Hematopoietic multipotent progenitor cell (in vitro differentiated cells): ENCODE measurements around the gene ATP6V0B. TPM values are rescaled to one million over a fixed set of nuclear protein-coding genes. Genes with fewer than 3 reads are reported as not detected.
A peak's percentile ranks its signal among the peaks of the same experiment; 100 is the strongest.

Experiments used
- DNase-seq, 3 donors: peaks; one replicate each; pipeline ENCODE4 v3.0.0-alpha.2; 2011 to 2015; ENCODE audit warnings: low read depth in 2 of 3, low spot score in 2 of 3
- total RNA-seq: library from RNA; depleted of rRNA; stranded (reverse); fragments of >200 nt; gene quantifications from one replicate; pipeline ENCODE4 v1.2.3, GENCODE V29; 2012

The ATP6V0B gene
- total RNA-seq, 1 donor, result 131 TPM

DNA sequence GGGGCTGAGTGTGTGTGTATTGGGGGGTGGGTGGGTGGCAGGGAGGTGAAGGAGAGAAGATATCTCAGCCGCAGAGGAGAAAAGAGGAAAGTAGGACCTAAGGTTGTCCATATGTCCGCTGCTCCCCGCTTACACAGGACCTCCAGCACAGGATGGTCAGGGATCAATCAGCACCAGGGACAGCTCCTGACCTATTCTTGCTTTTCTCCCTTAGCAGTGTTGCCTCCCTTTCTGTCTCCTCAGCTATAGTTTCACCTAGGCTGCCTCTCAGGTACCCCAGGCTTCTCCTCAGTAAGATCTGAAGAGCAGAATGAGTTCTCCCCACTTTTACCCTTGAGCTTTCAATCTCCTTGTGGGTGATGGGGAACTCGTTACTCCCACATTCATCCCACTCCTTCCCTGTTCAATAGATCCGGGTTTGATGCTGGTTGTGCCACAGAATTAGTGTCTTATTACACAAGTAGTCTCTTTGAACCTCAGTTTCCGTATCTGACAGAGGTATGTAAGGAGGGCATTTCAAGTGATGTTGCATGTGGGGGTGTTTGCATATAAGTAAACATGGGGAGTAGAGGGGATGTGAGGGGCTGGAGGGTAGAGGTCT lies 6.3 kb upstream of the ATP6V0B start:
- DNase-seq, result peak in 1 of 3 donors; percentile 46

DNA sequence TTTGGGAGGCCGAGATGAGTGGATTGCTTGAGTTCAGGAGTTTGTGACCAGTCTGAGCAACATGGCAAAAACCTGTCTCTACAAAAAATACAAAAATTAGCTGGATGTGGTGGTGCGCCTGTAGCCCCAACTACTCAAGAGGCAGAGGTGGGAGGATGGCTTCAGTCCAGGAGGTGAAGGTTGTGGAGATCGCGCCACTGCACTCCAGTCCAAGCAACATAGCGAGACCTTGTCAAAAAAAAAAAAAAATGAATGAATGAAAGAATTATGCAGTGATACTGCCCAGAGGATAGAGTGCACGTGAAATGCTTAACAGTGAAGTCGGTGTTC lies 5.4 kb upstream of the ATP6V0B start:
- no peak for DNase-seq

DNA sequence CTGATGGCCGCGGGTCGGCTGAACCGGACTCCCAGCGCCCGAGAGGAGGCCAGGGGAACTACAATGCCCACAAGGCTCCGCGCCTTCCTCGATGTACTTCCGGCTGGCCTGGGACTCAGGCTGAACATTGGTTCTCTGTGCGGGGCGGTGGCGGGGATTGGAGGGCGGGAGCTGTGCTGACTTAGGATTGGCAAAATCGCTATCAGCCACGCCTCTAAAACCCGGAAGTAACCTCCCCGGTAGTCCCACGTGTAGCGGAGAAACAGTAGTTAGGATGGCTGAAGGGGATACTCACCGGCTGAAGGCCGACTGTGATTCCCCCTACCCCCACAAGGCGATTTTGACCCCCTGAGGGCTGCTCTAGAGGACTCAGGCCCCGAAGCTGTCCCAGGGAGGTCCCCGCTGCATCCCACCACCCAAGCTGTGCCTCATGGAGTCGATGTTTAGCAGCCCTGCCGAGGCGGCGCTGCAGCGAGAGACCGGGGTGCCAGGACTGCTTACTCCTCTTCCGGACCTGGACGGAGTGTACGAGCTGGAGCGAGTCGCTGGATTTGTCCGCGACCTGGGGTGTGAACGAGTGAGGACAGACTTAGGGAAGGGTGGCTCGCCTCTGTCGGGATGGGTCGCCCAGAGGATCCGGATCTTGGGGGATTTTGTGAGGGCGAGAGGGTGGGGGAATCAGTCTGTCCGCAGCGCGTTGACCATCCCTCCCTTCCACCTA lies 4.9 kb upstream of the ATP6V0B start, which contains the start of gene DPH2:
DPH2 (plus strand) TSS at position 265 of the 721 bp plus-strand sequence; CDS start at position 431, 166 bp downstream.
- DNase-seq, result peak; percentile 76 to 98 (median 96)

DNA sequence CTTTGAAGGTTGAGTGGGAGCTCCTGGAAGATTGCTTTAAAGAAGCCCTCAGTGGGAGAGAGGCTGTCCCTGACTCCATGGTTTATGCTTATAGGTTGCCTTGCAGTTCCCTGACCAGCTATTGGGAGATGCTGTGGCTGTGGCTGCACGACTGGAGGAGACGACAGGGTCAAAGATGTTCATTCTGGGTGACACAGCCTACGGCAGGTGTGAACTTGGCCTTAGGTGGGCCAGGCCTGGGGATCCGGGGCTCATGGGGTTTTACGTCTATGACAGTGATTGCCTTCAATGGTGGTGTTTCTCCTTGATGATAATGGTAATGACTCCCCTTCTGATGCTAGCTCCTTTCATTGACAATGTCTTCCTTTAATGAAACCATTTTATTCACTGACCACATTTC lies 4.3 kb upstream of the ATP6V0B start:
- DNase-seq, result no peak

DNA sequence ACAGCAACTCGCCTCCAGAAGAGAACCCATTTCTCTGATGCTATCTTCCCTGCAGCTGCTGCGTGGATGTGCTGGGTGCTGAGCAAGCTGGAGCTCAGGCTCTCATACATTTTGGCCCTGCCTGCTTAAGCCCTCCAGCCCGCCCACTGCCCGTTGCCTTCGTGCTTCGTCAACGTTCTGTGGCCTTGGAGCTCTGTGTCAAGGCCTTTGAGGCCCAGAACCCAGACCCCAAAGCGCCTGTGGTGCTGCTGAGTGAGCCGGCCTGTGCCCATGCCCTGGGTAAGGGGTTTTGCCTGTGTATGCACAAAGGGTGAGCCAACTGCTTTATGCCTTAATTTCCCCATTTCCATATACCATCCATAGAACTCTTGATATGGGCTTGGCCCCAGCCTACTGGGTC lies 3.8 kb upstream of the ATP6V0B start:
- no peak for DNase-seq

GRCh38 chr1:43971336-43971980 lies 3.3 kb upstream of the ATP6V0B start:
- DNase-seq, result no peak

DNA sequence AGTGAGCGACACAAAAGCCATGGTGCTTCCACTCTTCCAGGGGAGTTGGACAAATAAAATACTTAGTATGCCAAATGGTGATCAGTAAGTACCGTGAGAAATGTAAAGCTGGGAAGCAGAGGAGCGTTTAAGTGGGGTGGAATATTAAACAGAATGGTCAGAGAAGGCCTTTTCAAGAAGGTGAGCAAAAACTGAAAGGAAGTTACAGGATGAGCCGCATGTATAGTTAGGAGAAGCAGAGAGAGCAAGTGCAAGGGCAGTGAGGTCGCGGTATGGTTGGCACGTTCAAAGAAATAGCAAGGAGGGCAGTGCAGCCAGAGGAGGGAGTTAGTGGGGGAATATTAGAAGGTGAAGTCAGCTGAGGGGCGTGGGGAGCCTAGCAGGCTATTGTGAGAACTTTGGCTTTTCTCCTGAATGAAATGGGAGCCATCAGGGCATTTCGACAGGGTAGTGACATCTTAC lies 748 bp upstream of the ATP6V0B start:
- DNase-seq, result peak in 1 of 3 donors; percentile 48

GRCh38 chr1:43975249-43975961 lies 645 bp downstream of the ATP6V0B start:
- DNase-seq, result peak in 2 of 3 donors; percentile 57 to 64

DNA sequence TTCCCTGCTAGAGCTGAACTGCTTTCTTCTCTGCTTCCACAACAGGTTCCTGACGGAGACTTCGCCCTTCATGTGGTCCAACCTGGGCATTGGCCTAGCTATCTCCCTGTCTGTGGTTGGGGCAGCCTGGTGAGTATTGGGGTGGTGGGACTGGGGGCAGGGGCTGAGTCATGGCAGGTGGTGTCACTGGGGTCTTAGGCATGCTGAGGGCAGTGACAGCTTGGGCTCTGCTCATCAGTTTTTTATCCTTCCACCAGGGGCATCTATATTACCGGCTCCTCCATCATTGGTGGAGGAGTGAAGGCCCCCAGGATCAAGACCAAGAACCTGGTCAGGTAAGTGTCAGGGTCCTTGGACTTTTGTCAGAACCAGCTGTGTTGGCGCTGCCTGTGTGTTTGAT lies 1.3 kb downstream of the ATP6V0B start:
- DNase-seq, result no peak

DNA sequence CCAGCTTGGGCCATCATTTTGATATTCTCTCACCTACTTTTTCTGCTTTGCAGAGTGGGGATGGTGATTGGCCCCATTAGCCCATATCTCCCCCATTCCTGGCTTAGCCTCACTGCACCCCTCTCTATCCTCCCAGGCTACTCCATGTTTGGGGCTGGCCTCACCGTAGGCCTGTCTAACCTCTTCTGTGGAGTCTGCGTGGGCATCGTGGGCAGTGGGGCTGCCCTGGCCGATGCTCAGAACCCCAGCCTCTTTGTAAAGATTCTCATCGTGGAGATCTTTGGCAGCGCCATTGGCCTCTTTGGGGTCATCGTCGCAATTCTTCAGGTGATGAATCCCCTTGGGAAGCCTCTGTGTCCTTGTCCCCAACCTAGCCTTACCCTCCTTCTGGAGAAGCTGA lies 2.1 kb downstream of the ATP6V0B start:
- DNase-seq, result no peak

DNA sequence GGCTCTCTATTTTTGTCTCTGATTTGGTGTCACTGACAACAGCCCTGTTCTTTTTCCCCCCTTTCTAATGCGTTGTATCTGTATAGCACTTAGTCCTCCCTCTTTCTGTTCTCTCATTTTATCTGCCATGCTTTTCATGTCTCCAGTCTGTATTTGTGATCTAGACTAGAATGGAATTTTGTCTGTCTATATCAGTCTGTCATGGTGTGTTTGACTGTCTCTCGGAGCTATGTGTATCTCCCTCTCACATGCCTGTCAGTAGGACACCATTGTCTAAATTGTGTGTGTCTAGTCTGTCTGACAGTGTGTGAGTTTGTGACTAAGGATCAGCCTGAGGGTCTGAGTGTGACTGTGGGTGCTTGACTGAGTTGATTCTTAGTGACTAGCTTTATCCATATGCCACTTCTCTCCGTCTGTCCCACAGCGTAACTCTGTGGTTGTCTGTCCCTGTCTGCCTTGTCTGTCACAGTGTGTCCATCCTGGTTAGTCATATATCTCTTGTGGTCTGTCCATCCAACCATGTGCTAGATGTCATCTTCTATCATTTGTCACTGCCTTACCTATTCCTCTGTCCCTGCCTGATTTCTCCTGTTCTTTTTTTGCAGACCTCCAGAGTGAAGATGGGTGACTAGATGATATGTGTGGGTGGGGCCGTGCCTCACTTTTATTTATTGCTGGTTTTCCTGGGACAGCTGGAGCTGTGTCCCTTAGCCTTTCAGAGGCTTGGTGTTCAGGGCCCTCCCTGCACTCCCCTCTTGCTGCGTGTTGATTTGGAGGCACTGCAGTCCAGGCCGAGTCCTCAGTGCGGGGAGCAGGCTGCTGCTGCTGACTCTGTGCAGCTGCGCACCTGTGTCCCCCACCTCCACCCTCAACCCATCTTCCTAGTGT lies 2.9 kb downstream of the ATP6V0B start:
- no peak for DNase-seq

DNA sequence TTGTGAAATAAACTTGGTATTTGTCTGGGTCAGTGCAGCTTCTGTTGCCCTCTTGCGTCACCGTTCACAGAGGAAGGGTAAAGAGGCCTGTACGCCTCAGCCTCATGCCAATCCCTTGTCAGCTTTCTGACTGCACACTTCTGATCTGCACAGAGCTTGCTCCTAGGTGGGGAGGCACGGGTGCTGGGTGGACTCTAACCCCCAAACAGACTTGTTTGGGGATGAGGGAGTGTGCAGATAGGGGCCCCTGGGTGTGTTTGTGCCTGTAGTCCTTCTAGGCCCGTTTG lies 3.4 kb downstream of the ATP6V0B start:
- no peak for DNase-seq

GRCh38 chr1:43978551-43979260 lies 3.9 kb downstream of the ATP6V0B start, which contains the start of gene B4GALT2:
TSS of gene B4GALT2 (plus strand) at chr1:43979210. CDS start at chr1:43981161, 1,951 bp downstream.
- DNase-seq, result no peak

DNA sequence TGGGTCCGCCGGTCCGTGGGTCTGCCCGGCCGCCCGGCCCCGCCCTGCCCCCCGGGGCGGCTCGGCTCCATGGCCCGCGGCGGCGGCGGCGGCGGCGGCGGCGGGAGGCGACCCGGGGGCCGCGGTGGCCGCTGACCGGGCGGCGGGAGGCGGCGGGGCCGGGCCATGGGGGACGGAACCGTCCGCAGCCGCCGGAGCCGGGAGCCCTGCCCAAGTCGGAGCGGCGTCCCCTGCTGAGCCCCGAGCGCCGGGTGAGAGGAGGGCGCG lies 4.4 kb downstream of the ATP6V0B start:
- no peak for DNase-seq

GRCh38 chr1:43979528-43980254 lies 4.9 kb downstream of the ATP6V0B start:
- no peak for DNase-seq

- no peak for DNase-seq
These were observed 5.7 kb downstream of the ATP6V0B start for GRCh38 chr1:43980255-43981134.

DNA sequence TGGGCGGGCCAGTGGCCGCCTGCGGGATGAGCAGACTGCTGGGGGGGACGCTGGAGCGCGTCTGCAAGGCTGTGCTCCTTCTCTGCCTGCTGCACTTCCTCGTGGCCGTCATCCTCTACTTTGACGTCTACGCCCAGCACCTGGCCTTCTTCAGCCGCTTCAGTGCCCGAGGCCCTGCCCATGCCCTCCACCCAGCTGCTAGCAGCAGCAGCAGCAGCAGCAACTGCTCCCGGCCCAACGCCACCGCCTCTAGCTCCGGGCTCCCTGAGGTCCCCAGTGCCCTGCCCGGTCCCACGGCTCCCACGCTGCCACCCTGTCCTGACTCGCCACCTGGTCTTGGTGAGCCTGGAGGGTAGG lies 6.4 kb downstream of the ATP6V0B start:
- DNase-seq, result no peak

DNA sequence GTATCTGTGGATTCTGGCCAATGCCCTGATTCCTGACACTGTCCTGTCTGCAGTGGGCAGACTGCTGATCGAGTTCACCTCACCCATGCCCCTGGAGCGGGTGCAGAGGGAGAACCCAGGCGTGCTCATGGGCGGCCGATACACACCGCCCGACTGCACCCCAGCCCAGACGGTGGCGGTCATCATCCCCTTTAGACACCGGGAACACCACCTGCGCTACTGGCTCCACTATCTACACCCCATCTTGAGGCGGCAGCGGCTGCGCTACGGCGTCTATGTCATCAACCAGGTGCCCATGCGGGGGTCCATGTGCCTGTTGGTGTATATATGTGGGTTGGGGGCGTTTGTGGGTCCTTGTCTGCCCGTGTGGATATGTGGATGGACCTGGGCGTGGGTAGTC lies 6.9 kb downstream of the ATP6V0B start:
- DNase-seq, result no peak

DNA sequence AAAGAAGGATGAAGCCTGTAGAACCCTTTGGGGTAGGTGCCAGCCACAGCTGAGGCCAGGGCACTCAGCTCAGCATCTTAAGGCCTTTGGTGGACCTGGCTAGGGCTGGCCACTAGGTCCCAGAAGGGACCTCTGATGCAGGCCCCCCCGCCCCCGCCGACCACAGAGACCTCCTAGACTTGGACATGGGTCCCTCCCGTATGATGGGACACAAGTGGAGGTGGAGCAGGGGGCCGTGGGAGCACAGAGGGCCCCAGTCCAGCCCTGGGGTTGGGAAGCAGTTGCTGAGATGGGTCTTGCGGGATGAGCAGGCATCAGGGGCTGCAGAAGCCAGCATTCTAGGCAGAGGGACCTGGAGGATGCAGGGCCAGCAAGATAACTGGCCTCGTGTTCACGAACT lies 7.5 kb downstream of the ATP6V0B start:
- no peak for DNase-seq
